HepG2 (cell line): ENCODE measurements around the gene KLHL13. TPM values are rescaled to one million over a fixed set of nuclear protein-coding genes. Genes with fewer than 3 reads are reported as not detected.

Experiments
- ATAC-seq: fragments of 200-7000 bp; cut with Tn5 transposase; 3 replicates; pipeline ENCODE4 v1.9.1; 2020; ENCODE audit warnings: mild to moderate bottlenecking, moderate library complexity
- BruUV-seq: library from RNA; stranded (reverse); fragments of 400-500 nt; replicated peaks from 2 replicates; lab custom pipeline; 2021; lab: Mats Ljungman, UMichigan
- CTCF ChIA-PET: fragments of 300-600 bp; formaldehyde crosslinking; extraction: SDS; loops from one replicate; lab custom pipeline; 2021; ENCODE audit warnings: low total read pairs, inconsistent platforms, low intra/inter-chr PET ratio; lab: Yijun Ruan, JAX
- POLR2A ChIA-PET: fragments of 350-600 bp; sonication (Branson Sonifier 250); formaldehyde crosslinking; loops from one replicate; lab custom pipeline; 2020; ENCODE audit warnings: antibody characterized with exemption, inconsistent platforms; lab: Yijun Ruan, JAX
- DNase-seq: peaks from one replicate; pipeline ENCODE4 v3.0.0-alpha.2; 2015; ENCODE audit warnings: low spot score
- FAIRE-seq: peaks from 3 replicates; lab custom pipeline; 2011; peaks lifted over from hg19 to GRCh38; lab: Jason Lieb, UNC
- H2AFZ ChIP-seq: one replicate; pipeline ENCODE4 v1.6.1; 2011; ENCODE audit warnings: low read length, inconsistent platforms
- H3K27ac ChIP-seq: fragments of 300-600 bp; 3 replicates; pipeline ENCODE4 v1.8.0; 2011; ENCODE audit warnings: mixed run types, mild to moderate bottlenecking, mixed read lengths, low read length, inconsistent platforms; ENCODE audit not compliant: insufficient read depth; ENCODE audit errors: extremely low read length
- H3K27me3 ChIP-seq, 2 experiments: fragments of 200-600 bp in 1 of 2; 2 replicates in 1 of 2; 3 replicates in 1 of 2; pipeline versions ENCODE4 v1.6.0 to v1.8.0; 2011; ENCODE audit warnings: low read length in 2 of 2, mild to moderate bottlenecking in 2 of 2, moderate library complexity in 2 of 2, inconsistent platforms in 1 of 2; ENCODE audit not compliant: insufficient read depth in 2 of 2, control insufficient read depth in 1 of 2
- H3K36me3 ChIP-seq, 2 experiments: fragments of 200-600 bp in 1 of 2; replicated peaks in 1 of 2; 2 replicates in 1 of 2; 3 replicates in 1 of 2; pipeline versions ENCODE4 v1.5.1 to v1.8.0; 2011; ENCODE audit warnings: low read length in 2 of 2, inconsistent platforms in 1 of 2; ENCODE audit not compliant: insufficient read depth in 2 of 2, control insufficient read depth in 1 of 2
- H3K4me1 ChIP-seq: 2 replicates; pipeline ENCODE4 v1.5.1; 2012; ENCODE audit warnings: low read length, inconsistent platforms; ENCODE audit not compliant: insufficient read depth
- H3K4me2 ChIP-seq: 2 replicates; pipeline ENCODE4 v1.6.0; 2011; ENCODE audit warnings: low read depth, low read length, inconsistent platforms
- H3K4me3 ChIP-seq, 3 experiments: fragments of 200-600 bp in 1 of 3; sonication (generic), shearing (Covaris generic) in 1 of 3; replicated peaks in 1 of 3; 2 replicates each; pipeline ENCODE4 v1.5.1; 2011 to 2016; ENCODE audit warnings: low read length in 3 of 3, inconsistent platforms in 2 of 3, low read depth in 2 of 3, mild to moderate bottlenecking in 2 of 3, control low read depth in 1 of 3, mixed read lengths in 1 of 3; ENCODE audit not compliant: insufficient read depth in 1 of 3
- H3K79me2 ChIP-seq: one replicate; pipeline ENCODE4 v1.6.1; 2011; ENCODE audit warnings: low read length, inconsistent platforms; ENCODE audit not compliant: insufficient read depth
- H3K9ac ChIP-seq: 2 replicates; pipeline ENCODE4 v1.6.0; 2011; ENCODE audit warnings: mild to moderate bottlenecking, low read depth, low read length, inconsistent platforms; ENCODE audit not compliant: insufficient read depth
- H3K9me3 ChIP-seq: 2 replicates; pipeline ENCODE4 v1.5.1; 2012; ENCODE audit warnings: mild to moderate bottlenecking, low read length
- H4K20me1 ChIP-seq: 2 replicates; pipeline ENCODE4 v1.6.0; 2011; ENCODE audit warnings: inconsistent platforms, mild to moderate bottlenecking, low read length, moderate library complexity; ENCODE audit not compliant: insufficient read depth
- MAFG ChIP-seq: sonication (generic); formaldehyde crosslinking; IDR thresholded peaks from 2 replicates; pipeline ENCODE4 v1.5.1; 2020; ENCODE audit warnings: mild to moderate bottlenecking, missing genetic modification reagents
- MYNN ChIP-seq: sonication (generic); formaldehyde crosslinking; IDR thresholded peaks from 2 replicates; pipeline ENCODE4 v1.4.0; 2020; ENCODE audit warnings: mild to moderate bottlenecking, low read depth, missing genetic modification reagents
- RXRA ChIP-seq: sonication (generic); formaldehyde crosslinking; IDR thresholded peaks from 2 replicates; pipeline ENCODE4 v1.5.1; 2020; ENCODE audit warnings: missing genetic modification reagents
- ZNF451 ChIP-seq: sonication (generic); formaldehyde crosslinking; IDR thresholded peaks from 2 replicates; pipeline ENCODE4 v1.5.0; 2020; ENCODE audit warnings: mild to moderate bottlenecking, missing genetic modification reagents
- ZNF543 ChIP-seq: sonication (generic); formaldehyde crosslinking; IDR thresholded peaks from 2 replicates; pipeline ENCODE4 v1.4.0; 2020; ENCODE audit warnings: mild to moderate bottlenecking, missing genetic modification reagents
- ZNF577 ChIP-seq: sonication (generic); formaldehyde crosslinking; IDR thresholded peaks from 2 replicates; pipeline ENCODE4 v1.4.0; 2020; ENCODE audit warnings: mild to moderate bottlenecking, low read depth, missing genetic modification reagents, borderline replicate concordance
- ZNF670 ChIP-seq: sonication (generic); formaldehyde crosslinking; IDR thresholded peaks from 2 replicates; pipeline ENCODE4 v1.8.0; 2022; ENCODE audit warnings: mild to moderate bottlenecking, missing genetic modification reagents, borderline replicate concordance
- ZNF678 ChIP-seq: sonication (generic); formaldehyde crosslinking; IDR thresholded peaks from 2 replicates; pipeline ENCODE4 v1.4.0; 2020; ENCODE audit warnings: mild to moderate bottlenecking, missing genetic modification reagents
- ZNF746 ChIP-seq: sonication (generic); formaldehyde crosslinking; IDR thresholded peaks from 2 replicates; pipeline ENCODE4 v1.8.0; 2022; ENCODE audit warnings: mild to moderate bottlenecking, missing genetic modification reagents
- ZNF83 ChIP-seq: sonication (generic); formaldehyde crosslinking; IDR thresholded peaks from 2 replicates; pipeline ENCODE4 v1.4.0; 2020; ENCODE audit warnings: missing genetic modification reagents, mild to moderate bottlenecking, borderline replicate concordance
- ZSCAN21 ChIP-seq: sonication (generic); formaldehyde crosslinking; IDR thresholded peaks from 2 replicates; pipeline ENCODE4 v1.8.0; 2022; ENCODE audit warnings: mild to moderate bottlenecking, missing genetic modification reagents, moderate library complexity, borderline replicate concordance
- WGBS: methylation state at CpG from one replicate; pipeline ENCODE4 v1.1.6; 2017; ENCODE audit warnings: low lambda C conversion rate; 5-methylcytosine and 5-hydroxymethylcytosine counted together
- in situ Hi-C: cut with HindIII; loops from 2 replicates; pipeline ENCODE4 v1.10.0; 2017; ENCODE audit warnings: low pct_unique_long_range_greater_than_20kb; ENCODE audit not compliant: extremely low pct_ligation_motif_present
- intact Hi-C: fragments of 100-400 bp; cut with micrococcal nuclease; formaldehyde crosslinking; loops from one replicate; pipeline ENCODE4 v1.10.0; 2022; ENCODE audit not compliant: unreplicated experiment
- polyA plus RNA-seq, 8 experiments: library from polyadenylated mRNA; depleted of rRNA in 3 of 8; stranded (reverse) in 7 of 8; unstranded in 1 of 8; fragments of >200 nt; fragmentation: Illumina TruSeq in 4 of 8; extraction: Trizol in 4 of 8; gene quantifications; 2 replicates each; pipeline versions ENCODE4 v1.2.1 to v1.2.3, GENCODE V29; 2011 to 2016; ENCODE audit warnings: low read depth in 4 of 8, missing spikeins in 1 of 8, mixed read lengths in 1 of 8; ENCODE audit not compliant: insufficient read depth in 1 of 8
- total RNA-seq, 5 experiments: library from RNA; depleted of rRNA; stranded (reverse); fragments of >200 nt; fragmentation: Illumina TruSeq; extraction: Trizol; gene quantifications; 2 replicates each; pipeline ENCODE4 v1.2.3, GENCODE V29; 2016; ENCODE audit warnings: low read depth in 1 of 5
- TF ChIP-seq, protein P1 (sequence below): sonication (generic); formaldehyde crosslinking; IDR thresholded peaks from 2 replicates; pipeline ENCODE4 v1.5.0; 2020; ENCODE audit warnings: mild to moderate bottlenecking, missing genetic modification reagents
- TF ChIP-seq, protein P2 (sequence below): sonication (generic); formaldehyde crosslinking; IDR thresholded peaks from 2 replicates; pipeline ENCODE4 v1.8.1; 2023; ENCODE audit warnings: mild to moderate bottlenecking, missing genetic modification reagents
- TF ChIP-seq, protein P3 (sequence below): sonication (generic); formaldehyde crosslinking; IDR thresholded peaks from 2 replicates; pipeline ENCODE4 v1.5.1; 2020; ENCODE audit warnings: missing genetic modification reagents, mild to moderate bottlenecking, borderline replicate concordance
- TF ChIP-seq, protein P4 (sequence below): sonication (generic); formaldehyde crosslinking; IDR thresholded peaks from 2 replicates; pipeline ENCODE4 v1.5.1; 2020; ENCODE audit warnings: mild to moderate bottlenecking, moderate library complexity, missing genetic modification reagents
- TF ChIP-seq, protein P5 (sequence below): sonication (generic); formaldehyde crosslinking; IDR thresholded peaks from 2 replicates; pipeline ENCODE4; 2020; ENCODE audit warnings: missing genetic modification reagents, mild to moderate bottlenecking, borderline replicate concordance

KLHL13 gene
- total and polyA plus RNA-seq, 2 of the 13 experiments (the other 11 are each of a cell fraction or from before 2014, with no cell fraction given), result 0.28 to 1.6 TPM

DNA sequence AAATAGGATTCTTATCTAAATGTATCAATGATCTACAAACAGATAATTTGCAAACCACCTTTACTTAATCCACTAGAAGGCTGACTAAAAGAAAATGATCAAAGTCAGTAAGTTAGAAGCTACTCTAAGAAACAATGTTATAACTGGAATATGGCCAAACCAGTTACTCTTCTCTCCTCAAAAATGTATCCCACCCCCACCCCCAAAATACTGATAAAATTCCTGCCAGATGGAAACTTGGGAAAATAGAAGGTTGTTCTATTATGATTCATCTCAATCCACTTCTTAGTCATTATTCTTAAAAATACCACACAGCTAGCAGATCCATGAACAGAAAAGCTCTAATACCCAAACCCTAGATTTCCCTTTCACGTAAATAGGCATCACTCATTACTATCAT lies 206.4 kb downstream of the KLHL13 start (continued):
- TF ChIP-seq ZNF577 (no peak), ZNF746 (CRISPR knock-in tag) (no peak), MYNN (CRISPR knock-in tag) (no peak), ZNF451 (CRISPR knock-in tag) (no peak), MAFG (CRISPR knock-in tag) (no peak), RXRA (no peak)
- TF ChIP-seq, protein P1, sequence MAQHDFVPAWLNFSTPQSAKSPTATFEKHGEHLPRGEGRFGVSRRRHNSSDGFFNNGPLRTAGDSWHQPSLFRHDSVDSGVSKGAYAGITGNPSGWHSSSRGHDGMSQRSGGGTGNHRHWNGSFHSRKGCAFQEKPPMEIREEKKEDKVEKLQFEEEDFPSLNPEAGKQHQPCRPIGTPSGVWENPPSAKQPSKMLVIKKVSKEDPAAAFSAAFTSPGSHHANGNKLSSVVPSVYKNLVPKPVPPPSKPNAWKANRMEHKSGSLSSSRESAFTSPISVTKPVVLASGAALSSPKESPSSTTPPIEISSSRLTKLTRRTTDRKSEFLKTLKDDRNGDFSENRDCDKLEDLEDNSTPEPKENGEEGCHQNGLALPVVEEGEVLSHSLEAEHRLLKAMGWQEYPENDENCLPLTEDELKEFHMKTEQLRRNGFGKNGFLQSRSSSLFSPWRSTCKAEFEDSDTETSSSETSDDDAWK (CRISPR knock-in tag), result no peak
- TF ChIP-seq, protein P2, sequence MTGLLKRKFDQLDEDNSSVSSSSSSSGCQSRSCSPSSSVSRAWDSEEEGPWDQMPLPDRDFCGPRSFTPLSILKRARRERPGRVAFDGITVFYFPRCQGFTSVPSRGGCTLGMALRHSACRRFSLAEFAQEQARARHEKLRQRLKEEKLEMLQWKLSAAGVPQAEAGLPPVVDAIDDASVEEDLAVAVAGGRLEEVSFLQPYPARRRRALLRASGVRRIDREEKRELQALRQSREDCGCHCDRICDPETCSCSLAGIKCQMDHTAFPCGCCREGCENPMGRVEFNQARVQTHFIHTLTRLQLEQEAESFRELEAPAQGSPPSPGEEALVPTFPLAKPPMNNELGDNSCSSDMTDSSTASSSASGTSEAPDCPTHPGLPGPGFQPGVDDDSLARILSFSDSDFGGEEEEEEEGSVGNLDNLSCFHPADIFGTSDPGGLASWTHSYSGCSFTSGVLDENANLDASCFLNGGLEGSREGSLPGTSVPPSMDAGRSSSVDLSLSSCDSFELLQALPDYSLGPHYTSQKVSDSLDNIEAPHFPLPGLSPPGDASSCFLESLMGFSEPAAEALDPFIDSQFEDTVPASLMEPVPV (CRISPR knock-in tag), result no peak
- TF ChIP-seq, protein P3, sequence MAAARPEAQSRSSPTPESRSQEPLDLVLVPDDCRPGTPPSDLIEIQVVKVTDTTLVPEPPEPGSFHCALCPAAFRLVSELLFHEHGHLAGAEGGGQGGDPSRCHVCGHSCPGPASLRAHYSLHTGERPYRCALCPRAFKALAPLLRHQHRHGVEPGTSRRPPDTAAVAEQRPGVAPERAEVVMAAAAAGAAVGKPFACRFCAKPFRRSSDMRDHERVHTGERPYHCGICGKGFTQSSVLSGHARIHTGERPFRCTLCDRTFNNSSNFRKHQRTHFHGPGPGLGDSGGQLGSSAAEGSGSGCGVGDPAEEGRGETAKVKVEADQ (CRISPR knock-in tag), result no peak

DNA sequence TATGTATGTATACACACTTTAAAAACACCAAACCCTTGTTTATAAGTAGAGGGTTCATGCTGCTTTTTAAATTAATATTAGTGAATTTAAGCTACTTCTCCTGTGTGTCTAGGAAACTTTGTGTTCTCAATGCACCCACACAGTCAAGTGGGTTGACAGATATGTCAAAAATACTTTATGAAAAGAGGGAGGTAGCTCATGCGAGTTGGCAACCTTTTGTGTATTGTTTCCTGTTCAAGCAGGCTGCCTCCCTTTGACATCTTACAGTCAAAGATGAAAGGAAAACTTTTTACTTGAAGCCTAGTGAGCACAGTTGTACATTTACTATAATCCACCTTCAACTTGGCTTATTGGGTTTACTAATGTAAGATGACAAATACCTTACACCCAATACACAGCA lies 218.4 kb downstream of the KLHL13 start:
- FAIRE-seq, result no peak
- POLR2A ChIA-PET, result no interaction called here
- no peak for ATAC-seq
- H4K20me1 ChIP-seq, result no peaks in the 10 kb centered on the region
- H3K4me1 ChIP-seq, result no peaks in the 10 kb centered on the region
- in situ Hi-C loops, result no loop called here
- no peaks in the 10 kb centered on the region for H3K9me3 ChIP-seq
- H3K4me3 ChIP-seq, result no peak overlapping the region
- intact Hi-C loops, result no loop called here
- BruUV-seq, result no TSS peak
- H3K27ac ChIP-seq, result no peak overlapping the region
- no peaks in the 10 kb centered on the region for H3K27me3 ChIP-seq
- no peaks in the 10 kb centered on the region for H3K79me2 ChIP-seq
- no peaks in the 10 kb centered on the region for H3K36me3 ChIP-seq
- H3K4me2 ChIP-seq, result no peak overlapping the region
- H2AFZ ChIP-seq, result no peak overlapping the region
- CTCF ChIA-PET, result no interaction called here
- DNase-seq, result no peak
- 7% methylated on average over 1 of the region's 1 CpG for WGBS
- H3K9ac ChIP-seq, result no peak overlapping the region
- TF ChIP-seq ZNF83 (CRISPR knock-in tag) (no peak), ZNF678 (CRISPR knock-in tag) (no peak), ZNF543 (CRISPR knock-in tag) (no peak), ZSCAN21 (no peak), ZNF670 (CRISPR knock-in tag) (no peak)
- TF ChIP-seq, protein P4, sequence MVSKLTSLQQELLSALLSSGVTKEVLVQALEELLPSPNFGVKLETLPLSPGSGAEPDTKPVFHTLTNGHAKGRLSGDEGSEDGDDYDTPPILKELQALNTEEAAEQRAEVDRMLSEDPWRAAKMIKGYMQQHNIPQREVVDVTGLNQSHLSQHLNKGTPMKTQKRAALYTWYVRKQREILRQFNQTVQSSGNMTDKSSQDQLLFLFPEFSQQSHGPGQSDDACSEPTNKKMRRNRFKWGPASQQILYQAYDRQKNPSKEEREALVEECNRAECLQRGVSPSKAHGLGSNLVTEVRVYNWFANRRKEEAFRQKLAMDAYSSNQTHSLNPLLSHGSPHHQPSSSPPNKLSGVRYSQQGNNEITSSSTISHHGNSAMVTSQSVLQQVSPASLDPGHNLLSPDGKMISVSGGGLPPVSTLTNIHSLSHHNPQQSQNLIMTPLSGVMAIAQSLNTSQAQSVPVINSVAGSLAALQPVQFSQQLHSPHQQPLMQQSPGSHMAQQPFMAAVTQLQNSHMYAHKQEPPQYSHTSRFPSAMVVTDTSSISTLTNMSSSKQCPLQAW, result no peak
- TF ChIP-seq, protein P5, sequence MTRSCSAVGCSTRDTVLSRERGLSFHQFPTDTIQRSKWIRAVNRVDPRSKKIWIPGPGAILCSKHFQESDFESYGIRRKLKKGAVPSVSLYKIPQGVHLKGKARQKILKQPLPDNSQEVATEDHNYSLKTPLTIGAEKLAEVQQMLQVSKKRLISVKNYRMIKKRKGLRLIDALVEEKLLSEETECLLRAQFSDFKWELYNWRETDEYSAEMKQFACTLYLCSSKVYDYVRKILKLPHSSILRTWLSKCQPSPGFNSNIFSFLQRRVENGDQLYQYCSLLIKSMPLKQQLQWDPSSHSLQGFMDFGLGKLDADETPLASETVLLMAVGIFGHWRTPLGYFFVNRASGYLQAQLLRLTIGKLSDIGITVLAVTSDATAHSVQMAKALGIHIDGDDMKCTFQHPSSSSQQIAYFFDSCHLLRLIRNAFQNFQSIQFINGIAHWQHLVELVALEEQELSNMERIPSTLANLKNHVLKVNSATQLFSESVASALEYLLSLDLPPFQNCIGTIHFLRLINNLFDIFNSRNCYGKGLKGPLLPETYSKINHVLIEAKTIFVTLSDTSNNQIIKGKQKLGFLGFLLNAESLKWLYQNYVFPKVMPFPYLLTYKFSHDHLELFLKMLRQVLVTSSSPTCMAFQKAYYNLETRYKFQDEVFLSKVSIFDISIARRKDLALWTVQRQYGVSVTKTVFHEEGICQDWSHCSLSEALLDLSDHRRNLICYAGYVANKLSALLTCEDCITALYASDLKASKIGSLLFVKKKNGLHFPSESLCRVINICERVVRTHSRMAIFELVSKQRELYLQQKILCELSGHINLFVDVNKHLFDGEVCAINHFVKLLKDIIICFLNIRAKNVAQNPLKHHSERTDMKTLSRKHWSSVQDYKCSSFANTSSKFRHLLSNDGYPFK (CRISPR knock-in tag), result no peak
